LoVo (cell line): ENCODE results near the gene DLX6.

Source experiments
- DNase-seq: peaks from one replicate; pipeline ENCODE4 v3.0.0-alpha.2; 2016; ENCODE audit warnings: low spot score

The DLX6 gene

GRCh38 chr7:97011536-97012364 is 6.4 kb downstream of the DLX6 start:
- no peak for DNase-seq

- DNase-seq: no peak
Observed at GRCh38 chr7:97012365-97013133, 7.2 kb downstream of the DLX6 start.

GRCh38 chr7:97013134-97013844 is 7.9 kb downstream of the DLX6 start:
- no peak for DNase-seq

- DNase-seq: no peak
Observed at GRCh38 chr7:97013845-97014134, 8.4 kb downstream of the DLX6 start.

- no peak for DNase-seq
Observed at GRCh38 chr7:97014145-97014750, 8.9 kb downstream of the DLX6 start.

- no peak for DNase-seq
Observed at GRCh38 chr7:97015279-97015678, 9.9 kb downstream of the DLX6 start.

- DNase-seq: no peak
Observed at GRCh38 chr7:97015756-97016380, 10.5 kb downstream of the DLX6 start.

GRCh38 chr7:97016381-97017191 is 11.2 kb downstream of the DLX6 start:
- peak; percentile 36 for DNase-seq

GRCh38 chr7:97017192-97018125 is 12.1 kb downstream of the DLX6 start:
- no peak for DNase-seq

GRCh38 chr7:97018126-97018601 is 12.8 kb downstream of the DLX6 start:
- DNase-seq: no peak

GRCh38 chr7:97018791-97019531 is 13.6 kb downstream of the DLX6 start:
- no peak for DNase-seq

- DNase-seq: no peak
Observed at GRCh38 chr7:97019710-97020225, 14.4 kb downstream of the DLX6 start.

- DNase-seq: no peak
Observed at GRCh38 chr7:97020601-97020995, 15.2 kb downstream of the DLX6 start.

- DNase-seq: no peak
Observed at GRCh38 chr7:97020996-97021746, 15.8 kb downstream of the DLX6 start.

- no peak for DNase-seq
Observed at GRCh38 chr7:97021747-97022490, 16.6 kb downstream of the DLX6 start.

GRCh38 chr7:97022491-97023306 is 17.3 kb downstream of the DLX6 start:
- DNase-seq: no peak
